ENCODE results near the gene ASB3.

DNA sequence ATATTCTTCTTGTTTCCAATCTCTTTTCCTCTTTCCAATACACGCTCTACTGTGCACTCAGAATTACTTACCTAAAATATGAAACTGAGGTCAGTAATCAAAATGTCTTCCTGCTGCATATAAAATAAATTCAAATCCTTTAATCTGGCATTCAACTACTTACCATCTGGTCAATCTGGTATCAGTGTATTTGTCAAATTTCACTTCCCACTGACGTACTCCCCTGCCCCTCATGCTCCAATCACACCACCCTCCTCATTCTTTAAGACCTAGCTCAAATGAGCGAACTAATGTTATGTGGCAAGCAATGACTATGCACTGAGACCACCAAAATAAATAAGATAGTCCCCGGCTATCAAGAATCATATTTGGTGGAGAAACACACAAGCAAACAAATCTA is 6.7 kb downstream of the ASB3 start:
- TF ChIP-seq, protein P1, sequence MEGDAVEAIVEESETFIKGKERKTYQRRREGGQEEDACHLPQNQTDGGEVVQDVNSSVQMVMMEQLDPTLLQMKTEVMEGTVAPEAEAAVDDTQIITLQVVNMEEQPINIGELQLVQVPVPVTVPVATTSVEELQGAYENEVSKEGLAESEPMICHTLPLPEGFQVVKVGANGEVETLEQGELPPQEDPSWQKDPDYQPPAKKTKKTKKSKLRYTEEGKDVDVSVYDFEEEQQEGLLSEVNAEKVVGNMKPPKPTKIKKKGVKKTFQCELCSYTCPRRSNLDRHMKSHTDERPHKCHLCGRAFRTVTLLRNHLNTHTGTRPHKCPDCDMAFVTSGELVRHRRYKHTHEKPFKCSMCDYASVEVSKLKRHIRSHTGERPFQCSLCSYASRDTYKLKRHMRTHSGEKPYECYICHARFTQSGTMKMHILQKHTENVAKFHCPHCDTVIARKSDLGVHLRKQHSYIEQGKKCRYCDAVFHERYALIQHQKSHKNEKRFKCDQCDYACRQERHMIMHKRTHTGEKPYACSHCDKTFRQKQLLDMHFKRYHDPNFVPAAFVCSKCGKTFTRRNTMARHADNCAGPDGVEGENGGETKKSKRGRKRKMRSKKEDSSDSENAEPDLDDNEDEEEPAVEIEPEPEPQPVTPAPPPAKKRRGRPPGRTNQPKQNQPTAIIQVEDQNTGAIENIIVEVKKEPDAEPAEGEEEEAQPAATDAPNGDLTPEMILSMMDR (conservative IDR thresholded peaks at IDR 0.05; ENCODE audit: low read length), result no peak
- TF ChIP-seq EZH2phosphoT487 (IDR thresholded peaks at IDR 0.05; ENCODE audit: borderline replicate concordance), result no peak
